ENCODE results near the gene YY2.
"Not testable (repeated sequence)": the region's sequence is repeated elsewhere in the genome, so short reads cannot be mapped to it uniquely, and the experiment has no call there.

The YY2 gene

GRCh38 chrX:21847342-21847741, 8.4 kb upstream of the YY2 start:
- no peak overlapping the region for H3K27ac Mint-ChIP-seq
- H3K36me3 Mint-ChIP-seq (ENCODE audit: low read depth), result peaks cover 9% of the 10 kb centered on the region
- no peaks in the 10 kb centered on the region for H3K9me3 Mint-ChIP-seq
- no peak overlapping the region for H3K4me3 Mint-ChIP-seq
- no peaks in the 10 kb centered on the region for H3K27me3 Mint-ChIP-seq (ENCODE audit: low read depth)
- no peaks in the 10 kb centered on the region for H3K4me1 Mint-ChIP-seq (ENCODE audit: low read depth)

- H3K27ac Mint-ChIP-seq, result no peak overlapping the region
- no peaks in the 10 kb centered on the region for H3K9me3 Mint-ChIP-seq
- no peaks in the 10 kb centered on the region for H3K27me3 Mint-ChIP-seq (ENCODE audit: low read depth)
- H3K4me3 Mint-ChIP-seq, result no peak overlapping the region
- peaks cover 16% of the 10 kb centered on the region for H3K36me3 Mint-ChIP-seq (ENCODE audit: low read depth)
- H3K4me1 Mint-ChIP-seq (ENCODE audit: low read depth), result no peaks in the 10 kb centered on the region
Measured at GRCh38 chrX:21853578-21853977, 2.2 kb upstream of the YY2 start.

DNA sequence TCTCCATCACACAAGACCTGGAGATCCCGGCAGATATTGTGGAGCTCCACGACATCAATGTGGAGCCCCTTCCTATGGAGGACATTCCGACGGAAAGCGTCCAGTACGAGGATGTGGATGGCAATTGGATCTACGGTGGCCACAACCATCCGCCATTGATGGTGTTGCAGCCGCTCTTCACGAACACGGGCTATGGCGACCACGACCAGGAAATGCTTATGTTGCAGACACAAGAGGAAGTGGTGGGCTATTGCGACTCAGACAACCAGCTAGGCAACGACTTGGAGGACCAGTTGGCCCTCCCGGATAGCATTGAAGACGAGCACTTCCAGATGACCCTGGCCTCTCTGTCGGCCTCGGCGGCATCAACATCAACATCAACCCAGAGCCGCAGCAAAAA, 717 bp downstream of the YY2 start:
- peaks cover 16% of the 10 kb centered on the region for H3K36me3 Mint-ChIP-seq (ENCODE audit: low read depth)
- H3K27ac Mint-ChIP-seq, result no peak overlapping the region
- H3K27me3 Mint-ChIP-seq (ENCODE audit: low read depth), result no peaks in the 10 kb centered on the region
- no peaks in the 10 kb centered on the region for H3K4me1 Mint-ChIP-seq (ENCODE audit: low read depth)
- H3K4me3 Mint-ChIP-seq, result no peak overlapping the region
- no peaks in the 10 kb centered on the region for H3K9me3 Mint-ChIP-seq

DNA sequence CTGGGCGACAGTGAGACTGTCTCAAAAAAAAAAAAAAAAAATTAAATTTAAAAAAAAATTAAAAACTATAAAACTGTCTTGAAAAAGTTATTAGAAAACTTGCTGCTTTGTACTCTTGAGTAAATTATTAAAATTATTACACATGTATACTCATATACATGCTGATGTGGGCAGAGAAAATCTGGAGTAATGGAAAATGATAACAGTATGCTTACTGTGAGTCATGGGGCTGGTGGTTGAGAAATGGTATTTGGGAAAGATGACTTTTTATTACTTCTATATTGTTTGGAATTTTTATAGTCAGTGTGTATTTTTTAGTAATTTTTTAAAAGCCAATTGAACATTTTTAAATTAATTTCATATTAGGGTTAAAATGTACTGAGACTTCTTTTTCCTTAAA, 7.5 kb downstream of the YY2 start:
- H3K4me1 Mint-ChIP-seq (ENCODE audit: low read depth), result no peaks in the 10 kb centered on the region
- no peak overlapping the region for H3K4me3 Mint-ChIP-seq
- no peak overlapping the region for H3K27ac Mint-ChIP-seq
- H3K27me3 Mint-ChIP-seq (ENCODE audit: low read depth), result no peaks in the 10 kb centered on the region
- no peaks in the 10 kb centered on the region for H3K9me3 Mint-ChIP-seq
- peaks cover 2% of the 10 kb centered on the region for H3K36me3 Mint-ChIP-seq (ENCODE audit: low read depth)

GRCh38 chrX:21865436-21865835, 9.6 kb downstream of the YY2 start:
- no peaks in the 10 kb centered on the region for H3K9me3 Mint-ChIP-seq
- no peaks in the 10 kb centered on the region for H3K4me1 Mint-ChIP-seq (ENCODE audit: low read depth)
- no peaks in the 10 kb centered on the region for H3K27me3 Mint-ChIP-seq (ENCODE audit: low read depth)

GRCh38 chrX:21870494-21870893, 14.7 kb downstream of the YY2 start:
- Mint-ChIP-seq H3K9me3 (no peaks in the 10 kb centered on the region), H3K4me1 (ENCODE audit: low read depth) (peaks cover 3% of the 10 kb centered on the region), H3K27ac (no peak overlapping the region), H3K4me3 (no peak overlapping the region), H3K27me3 (ENCODE audit: low read depth) (no peaks in the 10 kb centered on the region), H3K36me3 (ENCODE audit: low read depth) (peaks cover 2% of the 10 kb centered on the region)

More at GRCh38 chrX:21865436-21865835, 9.6 kb downstream of the YY2 start:
- Mint-ChIP-seq H3K4me3 (no peak overlapping the region), H3K36me3 (ENCODE audit: low read depth) (peaks cover 2% of the 10 kb centered on the region), H3K27ac (no peak overlapping the region)

- Mint-ChIP-seq H3K9me3 (no peaks in the 10 kb centered on the region), H3K4me3 (no peak overlapping the region), H3K27me3 (ENCODE audit: low read depth) (no peaks in the 10 kb centered on the region), H3K4me1 (ENCODE audit: low read depth) (peaks cover 3% of the 10 kb centered on the region), H3K27ac (no peak overlapping the region), H3K36me3 (ENCODE audit: low read depth) (no peaks in the 10 kb centered on the region)
Measured at GRCh38 chrX:21873063-21873775, 17.4 kb downstream of the YY2 start.

DNA sequence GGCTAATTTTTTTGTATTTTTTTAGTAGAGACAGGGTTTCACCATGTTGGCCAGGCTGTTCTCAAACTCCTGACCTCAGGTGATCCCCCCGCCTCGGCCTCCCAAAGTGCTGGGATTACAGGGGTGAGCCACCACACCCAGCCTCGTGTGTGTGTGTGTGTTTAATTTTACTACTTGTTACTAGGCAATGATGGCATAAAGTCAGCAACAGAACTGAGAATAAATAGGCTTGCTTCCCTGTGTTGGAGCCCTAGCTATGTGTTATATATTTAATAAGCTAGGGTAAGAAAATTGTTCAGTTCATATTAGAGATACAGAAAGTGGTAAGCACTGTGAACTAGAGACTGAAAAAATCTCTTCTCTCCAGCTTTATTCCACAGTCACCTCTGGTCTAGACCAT, 18.4 kb downstream of the YY2 start:
- not testable (repeated sequence) for H3K4me3 Mint-ChIP-seq; H3K27me3 Mint-ChIP-seq (ENCODE audit: low read depth); H3K9me3 Mint-ChIP-seq; H3K27ac Mint-ChIP-seq; H3K36me3 Mint-ChIP-seq (ENCODE audit: low read depth); H3K4me1 Mint-ChIP-seq (ENCODE audit: low read depth)

DNA sequence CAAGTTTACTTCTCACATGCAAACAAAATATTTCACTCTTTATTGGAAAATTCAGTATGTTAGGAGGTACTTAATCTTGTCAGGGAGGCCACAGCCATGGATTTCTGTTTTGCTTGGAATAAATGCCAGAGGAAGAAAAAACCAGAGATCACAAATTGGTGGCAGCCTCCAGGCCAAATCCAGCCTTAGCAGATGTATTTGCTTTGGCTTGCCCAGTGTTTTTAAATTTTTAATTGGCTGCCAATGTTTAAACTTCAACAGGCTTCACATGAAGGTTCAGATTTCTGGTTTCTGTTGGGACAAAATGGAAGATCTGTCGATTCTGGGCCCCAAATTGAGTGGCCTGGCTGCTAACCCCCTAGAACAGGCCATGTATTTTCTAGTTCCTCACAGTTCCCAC, 19.2 kb downstream of the YY2 start:
- Mint-ChIP-seq H3K27me3 (ENCODE audit: low read depth) (no peaks in the 10 kb centered on the region), H3K9me3 (no peaks in the 10 kb centered on the region), H3K4me1 (ENCODE audit: low read depth) (peaks cover 3% of the 10 kb centered on the region), H3K4me3 (no peak overlapping the region), H3K27ac (no peak overlapping the region), H3K36me3 (ENCODE audit: low read depth) (peaks cover 2% of the 10 kb centered on the region)

DNA sequence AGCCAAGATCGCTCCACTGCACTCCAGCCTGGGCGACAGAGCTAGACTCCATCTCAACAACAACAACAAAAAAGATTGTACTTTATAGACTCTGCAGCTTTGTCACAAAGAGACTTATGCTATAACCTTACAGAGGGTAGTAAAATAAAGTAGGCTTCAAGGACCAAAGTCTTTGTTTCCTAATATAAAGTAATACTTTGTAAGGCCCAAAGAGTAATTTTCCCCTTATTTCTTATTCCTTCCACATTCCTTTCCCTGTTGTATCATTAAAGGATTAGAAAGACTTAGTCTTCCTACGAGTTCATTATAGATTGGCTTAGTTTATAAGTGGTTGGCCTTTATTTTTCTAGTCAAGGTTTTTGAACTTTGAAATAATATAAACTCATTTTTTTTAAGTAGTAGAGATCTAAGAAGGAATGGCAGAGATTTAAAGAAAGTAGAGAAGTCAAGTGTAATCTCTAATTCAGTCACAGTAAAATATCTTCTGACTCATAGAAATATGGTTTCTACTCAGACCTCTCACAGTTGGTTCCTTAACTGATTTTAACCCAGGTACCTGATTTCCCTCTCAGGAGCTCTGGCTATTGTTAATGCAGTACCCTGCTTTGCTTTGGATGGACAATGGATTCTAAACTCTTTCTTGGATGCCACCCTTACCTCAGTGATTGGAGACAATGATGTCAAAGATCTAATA, 26.2 kb downstream of the YY2 start:
- H3K4me1 Mint-ChIP-seq (ENCODE audit: low read depth), result no peaks in the 10 kb centered on the region
- H3K36me3 Mint-ChIP-seq (ENCODE audit: low read depth), result peaks cover 8% of the 10 kb centered on the region
- no peaks in the 10 kb centered on the region for H3K9me3 Mint-ChIP-seq
- H3K27ac Mint-ChIP-seq, result no peak overlapping the region
- no peaks in the 10 kb centered on the region for H3K27me3 Mint-ChIP-seq (ENCODE audit: low read depth)
- H3K4me3 Mint-ChIP-seq, result no peak overlapping the region

DNA sequence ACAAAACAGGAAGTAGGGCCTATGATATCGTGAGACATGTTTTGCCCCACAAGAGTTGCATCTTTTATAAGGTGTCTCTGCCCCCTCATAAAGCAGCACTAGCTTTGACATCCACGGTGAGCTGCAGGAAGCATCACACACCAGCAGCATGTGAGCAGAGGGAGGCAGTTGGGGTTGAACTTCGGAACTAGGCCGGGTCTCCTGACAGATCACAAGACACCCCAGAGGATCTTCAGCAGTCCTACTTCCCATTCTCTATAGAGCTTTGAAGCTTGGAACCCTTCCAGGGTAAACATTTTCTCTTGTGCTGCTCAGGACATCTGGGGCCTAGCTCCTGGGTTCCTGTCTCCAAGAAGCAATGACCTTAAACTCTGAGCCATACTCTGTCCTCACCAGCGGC, 27.5 kb downstream of the YY2 start:
- H3K27ac Mint-ChIP-seq, result no peak overlapping the region

GRCh38 chrX:21885568-21885967, 29.8 kb downstream of the YY2 start:
- H3K4me3 Mint-ChIP-seq, result no peak overlapping the region
- H3K9me3 Mint-ChIP-seq, result no peaks in the 10 kb centered on the region
- no peaks in the 10 kb centered on the region for H3K4me1 Mint-ChIP-seq (ENCODE audit: low read depth)
- peaks cover 5% of the 10 kb centered on the region for H3K36me3 Mint-ChIP-seq (ENCODE audit: low read depth)
- H3K27ac Mint-ChIP-seq, result no peak overlapping the region
- no peaks in the 10 kb centered on the region for H3K27me3 Mint-ChIP-seq (ENCODE audit: low read depth)

More for the DNA sequence above, 27.5 kb downstream of the YY2 start:
- H3K27me3 Mint-ChIP-seq (ENCODE audit: low read depth), result no peaks in the 10 kb centered on the region
- no peaks in the 10 kb centered on the region for H3K9me3 Mint-ChIP-seq
- no peak overlapping the region for H3K4me3 Mint-ChIP-seq
- no peaks in the 10 kb centered on the region for H3K4me1 Mint-ChIP-seq (ENCODE audit: low read depth)
- peaks cover 8% of the 10 kb centered on the region for H3K36me3 Mint-ChIP-seq (ENCODE audit: low read depth)

DNA sequence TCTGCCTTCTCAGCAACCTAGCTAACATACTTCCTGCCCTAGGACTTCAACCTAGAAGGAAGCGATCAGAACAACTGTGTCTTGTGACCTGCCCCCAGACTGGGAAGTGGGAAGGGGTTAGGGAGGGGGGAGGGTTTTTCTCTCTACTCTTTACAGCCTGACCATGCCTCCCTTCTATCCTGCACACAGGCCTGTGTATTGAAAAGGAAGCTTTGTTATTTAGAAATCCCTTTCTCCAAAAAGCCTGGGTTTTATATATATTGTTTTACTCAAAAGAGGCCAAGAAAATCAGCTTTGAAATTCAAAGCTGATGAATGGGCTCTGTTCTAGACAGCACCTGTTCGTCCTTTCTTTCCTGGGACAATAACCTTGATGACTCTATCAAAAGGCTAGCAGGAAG, 49.5 kb downstream of the YY2 start:
- Mint-ChIP-seq H3K27ac (no peak overlapping the region), H3K36me3 (ENCODE audit: low read depth) (no peaks in the 10 kb centered on the region), H3K4me3 (no peak overlapping the region), H3K9me3 (no peaks in the 10 kb centered on the region), H3K4me1 (ENCODE audit: low read depth) (no peaks in the 10 kb centered on the region), H3K27me3 (ENCODE audit: low read depth) (no peaks in the 10 kb centered on the region)

DNA sequence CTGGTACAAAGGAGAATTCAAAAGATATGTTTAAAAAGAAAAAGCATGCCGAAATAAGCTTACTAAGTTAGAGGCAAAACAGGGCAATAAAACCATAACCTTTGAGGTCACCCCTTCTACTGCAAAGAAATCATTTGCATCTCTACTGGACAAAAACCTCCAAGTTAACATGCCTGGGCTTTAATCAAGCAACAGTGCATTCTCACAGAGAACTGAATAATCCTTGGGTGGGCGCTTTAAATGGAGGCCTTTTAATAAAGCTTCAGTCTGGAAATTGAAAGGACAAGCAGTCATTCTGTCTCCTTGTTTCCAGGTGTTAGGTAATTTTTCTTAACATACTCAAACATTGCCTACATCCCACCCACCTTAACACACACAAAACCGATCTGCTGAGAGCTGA, 50.2 kb downstream of the YY2 start:
- H3K4me1 Mint-ChIP-seq (ENCODE audit: low read depth), result no peaks in the 10 kb centered on the region
- no peaks in the 10 kb centered on the region for H3K27me3 Mint-ChIP-seq (ENCODE audit: low read depth)
- H3K4me3 Mint-ChIP-seq, result no peak overlapping the region
- H3K9me3 Mint-ChIP-seq, result no peaks in the 10 kb centered on the region
- no peak overlapping the region for H3K27ac Mint-ChIP-seq
- no peaks in the 10 kb centered on the region for H3K36me3 Mint-ChIP-seq (ENCODE audit: low read depth)

DNA sequence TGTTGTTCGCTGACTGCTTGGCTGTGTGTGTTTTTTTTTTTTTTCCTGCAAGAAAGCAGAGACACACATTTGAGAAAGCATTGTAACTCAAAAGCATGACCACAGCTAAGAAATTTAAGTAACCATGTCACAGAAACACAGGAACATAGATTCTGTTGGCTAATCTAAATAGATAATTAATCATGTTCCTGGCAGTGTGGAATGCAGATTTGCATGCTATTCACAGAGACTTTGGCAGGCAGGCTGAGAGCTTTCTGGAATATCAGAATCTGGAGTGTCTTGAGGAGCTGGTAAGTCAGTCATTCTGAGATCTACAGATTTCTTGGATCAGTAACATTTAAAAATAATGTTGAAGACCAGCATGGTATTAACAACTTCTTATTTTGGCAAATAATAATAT, 51.5 kb downstream of the YY2 start:
- Mint-ChIP-seq H3K4me3 (no peak overlapping the region), H3K27ac (no peak overlapping the region)

More for the DNA sequence above, 51.5 kb downstream of the YY2 start:
- no peaks in the 10 kb centered on the region for H3K36me3 Mint-ChIP-seq (ENCODE audit: low read depth)
- H3K4me1 Mint-ChIP-seq (ENCODE audit: low read depth), result no peaks in the 10 kb centered on the region
- no peaks in the 10 kb centered on the region for H3K27me3 Mint-ChIP-seq (ENCODE audit: low read depth)
- no peaks in the 10 kb centered on the region for H3K9me3 Mint-ChIP-seq
